GM21526 (cell line): Measurements from ENCODE around the gene DEPP1.
"Not testable (repeated sequence)": the region's sequence is repeated elsewhere in the genome, so short reads cannot be mapped to it uniquely, and the experiment has no call there.

Experiments used
- ATAC-seq: cut with Tn5 transposase; IDR thresholded peaks from one replicate; pipeline ENCODE4 v1.9.1; 2021; ENCODE audit warnings: moderate library complexity; ENCODE audit not compliant: unreplicated experiment, low FRiP score

DEPP1 gene, protein sequence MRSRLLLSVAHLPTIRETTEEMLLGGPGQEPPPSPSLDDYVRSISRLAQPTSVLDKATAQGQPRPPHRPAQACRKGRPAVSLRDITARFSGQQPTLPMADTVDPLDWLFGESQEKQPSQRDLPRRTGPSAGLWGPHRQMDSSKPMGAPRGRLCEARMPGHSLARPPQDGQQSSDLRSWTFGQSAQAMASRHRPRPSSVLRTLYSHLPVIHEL

DNA sequence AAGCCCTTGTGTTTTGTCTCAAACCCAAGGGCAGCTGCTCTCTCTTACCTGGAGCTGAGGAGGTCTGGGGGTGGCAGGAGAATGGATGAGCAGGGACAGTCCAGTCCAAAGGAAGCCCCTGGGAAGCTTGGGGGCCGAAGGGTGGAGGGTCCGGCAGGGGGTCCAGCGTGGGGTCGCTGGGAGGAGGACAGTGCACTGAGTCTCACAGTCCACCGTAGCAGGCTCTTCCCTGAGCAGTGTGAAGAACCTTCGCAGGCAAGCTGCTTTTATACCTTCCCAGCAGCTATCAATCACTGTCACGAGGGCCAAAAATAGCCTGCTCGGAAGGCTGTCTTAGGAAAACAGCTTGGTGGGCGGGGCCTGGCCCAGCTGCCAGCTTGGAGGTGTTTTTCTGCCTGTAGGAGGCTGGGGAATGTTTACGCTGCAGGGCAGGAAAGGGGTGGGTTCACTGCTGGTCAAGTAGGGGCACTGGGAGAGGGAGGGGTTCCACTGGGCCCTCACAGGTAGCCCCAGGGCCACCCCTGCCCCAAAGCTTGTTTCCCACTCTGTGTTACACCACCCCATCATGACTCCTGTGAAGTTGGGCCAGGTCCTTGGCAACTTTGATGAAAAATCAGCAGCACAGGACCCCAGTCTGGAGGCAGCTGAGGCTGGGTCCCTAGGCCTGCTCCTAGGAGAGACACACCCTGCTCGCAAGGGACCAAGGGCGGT, at the start of gene DEPP1:
DEPP1 (minus strand) TSS at position 240 of the 711 bp plus-strand sequence. CDS start 779 bp downstream, outside the sequence.
- ATAC-seq: no peak

- no peak for ATAC-seq
Measured at GRCh38 chr10:45023426-45023825, 44.8 kb upstream of the DEPP1 start.

- ATAC-seq: no peak
Measured at GRCh38 chr10:45015590-45015989, 37.0 kb upstream of the DEPP1 start.

GRCh38 chr10:45014557-45014956, 35.9 kb upstream of the DEPP1 start:
- ATAC-seq: not testable (repeated sequence)

DNA sequence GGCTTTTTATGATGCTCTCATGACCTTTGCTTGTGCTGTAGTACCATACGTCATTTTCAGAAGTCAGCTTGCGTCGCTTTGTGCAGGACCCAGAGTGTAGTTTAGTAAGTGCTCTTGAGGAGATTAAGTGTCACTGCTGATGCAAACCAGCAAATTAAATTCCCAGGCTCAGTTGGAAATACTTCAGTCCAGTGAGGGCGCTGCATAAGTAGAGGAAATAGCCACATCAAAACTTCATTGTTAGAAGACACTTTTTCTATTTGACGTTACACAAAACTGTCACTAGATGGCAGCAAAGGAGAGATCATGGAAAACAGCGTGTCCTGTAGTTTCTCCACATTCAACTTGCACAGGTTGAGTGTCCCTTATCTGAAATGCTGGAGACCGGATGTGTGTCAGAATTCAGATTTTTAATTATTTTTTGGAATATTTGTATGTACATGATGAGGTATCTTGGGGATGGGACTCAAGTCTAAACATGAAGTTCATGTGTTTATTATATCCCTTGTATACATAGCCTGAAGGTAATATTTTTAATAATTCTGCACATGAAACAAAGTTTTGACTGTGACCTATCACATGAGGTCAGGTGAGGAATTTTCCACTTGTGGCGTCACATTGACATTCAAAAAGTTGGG, 30.0 kb upstream of the DEPP1 start:
- no peak for ATAC-seq

GRCh38 chr10:45006276-45007030, 27.8 kb upstream of the DEPP1 start:
- ATAC-seq: no peak

DNA sequence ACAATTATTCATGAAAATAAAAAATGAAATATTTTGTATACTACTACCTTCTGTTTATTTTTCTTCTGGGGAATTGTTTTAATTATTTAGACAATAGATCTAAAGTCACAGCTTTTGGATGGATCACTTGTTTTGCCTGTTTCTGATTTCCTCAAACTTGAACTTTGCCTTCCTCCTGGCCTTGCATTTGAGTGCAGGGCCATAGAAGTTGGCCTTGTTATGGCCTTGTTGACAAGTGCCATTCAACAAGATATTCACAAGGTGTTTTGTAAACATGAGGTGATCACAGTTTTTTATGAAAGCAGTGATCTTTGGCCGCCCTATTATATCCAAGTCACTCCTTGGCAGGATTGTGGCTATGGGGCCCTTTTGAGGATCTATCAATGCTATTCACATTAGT, 26.7 kb upstream of the DEPP1 start:
- no peak for ATAC-seq

DNA sequence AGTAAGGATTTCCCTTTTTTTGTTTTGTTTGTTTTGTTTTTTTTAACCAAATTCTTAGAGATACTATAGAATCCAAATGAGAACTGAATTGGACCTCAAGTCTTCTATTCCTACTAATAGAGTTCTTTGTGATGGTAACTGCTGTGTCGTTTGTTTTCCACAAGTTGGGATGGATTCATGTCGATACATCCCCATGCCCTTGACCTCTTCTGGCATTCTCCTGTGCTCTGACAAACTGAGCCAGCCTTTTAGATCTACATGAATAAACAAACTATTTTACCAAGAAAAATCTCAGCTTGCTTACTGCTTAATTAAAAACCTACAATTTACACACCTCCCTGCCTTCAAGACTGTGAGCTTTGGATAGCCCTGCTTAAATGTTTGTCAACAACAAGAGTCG, 26.1 kb upstream of the DEPP1 start:
- ATAC-seq: no peak

DNA sequence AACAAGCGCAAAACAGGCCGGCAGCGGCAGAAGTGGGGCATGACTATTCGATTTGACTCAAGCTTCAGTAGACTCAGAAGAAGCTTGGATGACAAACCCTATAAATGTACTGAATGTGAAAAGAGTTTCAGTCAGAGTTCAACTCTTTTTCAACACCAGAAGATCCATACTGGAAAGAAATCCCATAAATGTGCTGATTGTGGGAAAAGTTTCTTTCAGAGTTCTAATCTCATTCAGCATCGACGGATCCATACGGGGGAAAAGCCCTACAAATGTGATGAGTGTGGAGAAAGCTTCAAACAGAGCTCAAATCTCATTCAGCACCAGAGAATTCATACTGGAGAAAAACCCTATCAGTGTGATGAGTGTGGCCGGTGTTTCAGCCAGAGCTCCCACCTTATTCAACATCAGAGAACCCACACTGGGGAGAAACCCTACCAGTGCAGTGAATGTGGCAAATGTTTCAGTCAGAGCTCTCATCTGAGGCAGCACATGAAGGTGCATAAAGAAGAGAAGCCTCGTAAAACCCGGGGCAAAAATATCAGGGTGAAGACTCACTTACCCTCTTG, 24.9 kb upstream of the DEPP1 start:
- ATAC-seq: no peak

DNA sequence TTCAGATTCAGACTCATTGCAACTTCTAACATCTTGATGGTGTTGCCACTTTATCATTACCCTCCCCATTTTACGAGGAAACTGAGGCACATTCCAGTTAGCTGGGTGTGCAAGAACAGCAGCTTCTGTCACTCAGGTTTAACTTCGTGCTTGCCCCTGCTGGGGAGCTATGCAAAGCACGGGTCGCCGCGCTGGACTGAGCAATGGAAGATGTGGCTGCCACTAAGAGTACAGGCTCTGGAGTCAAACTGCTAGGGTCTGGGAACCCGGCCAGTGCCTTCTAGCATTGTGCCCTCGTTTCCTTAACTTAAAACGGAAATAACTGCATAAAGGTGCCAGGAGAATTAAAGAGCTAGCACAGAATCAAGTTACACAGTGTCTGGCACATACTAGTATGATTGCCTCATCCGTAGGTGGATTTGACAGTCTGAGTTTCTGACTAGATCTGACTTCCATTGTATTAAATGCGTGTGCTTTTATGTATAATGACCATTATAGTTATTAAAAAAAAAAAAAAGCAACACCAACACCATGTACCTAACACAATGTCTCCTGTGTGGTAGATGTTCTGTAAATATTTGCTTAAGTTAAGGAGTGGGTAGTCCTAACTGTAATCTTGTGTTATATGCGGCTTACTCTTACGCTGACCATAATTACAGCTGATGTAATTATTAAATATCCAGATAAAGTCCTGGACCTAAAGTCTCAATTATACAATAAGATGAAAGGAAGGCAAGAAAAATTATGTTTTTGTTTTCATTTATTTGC, 23.0 kb upstream of the DEPP1 start:
- peak; percentile 76 for ATAC-seq

DNA sequence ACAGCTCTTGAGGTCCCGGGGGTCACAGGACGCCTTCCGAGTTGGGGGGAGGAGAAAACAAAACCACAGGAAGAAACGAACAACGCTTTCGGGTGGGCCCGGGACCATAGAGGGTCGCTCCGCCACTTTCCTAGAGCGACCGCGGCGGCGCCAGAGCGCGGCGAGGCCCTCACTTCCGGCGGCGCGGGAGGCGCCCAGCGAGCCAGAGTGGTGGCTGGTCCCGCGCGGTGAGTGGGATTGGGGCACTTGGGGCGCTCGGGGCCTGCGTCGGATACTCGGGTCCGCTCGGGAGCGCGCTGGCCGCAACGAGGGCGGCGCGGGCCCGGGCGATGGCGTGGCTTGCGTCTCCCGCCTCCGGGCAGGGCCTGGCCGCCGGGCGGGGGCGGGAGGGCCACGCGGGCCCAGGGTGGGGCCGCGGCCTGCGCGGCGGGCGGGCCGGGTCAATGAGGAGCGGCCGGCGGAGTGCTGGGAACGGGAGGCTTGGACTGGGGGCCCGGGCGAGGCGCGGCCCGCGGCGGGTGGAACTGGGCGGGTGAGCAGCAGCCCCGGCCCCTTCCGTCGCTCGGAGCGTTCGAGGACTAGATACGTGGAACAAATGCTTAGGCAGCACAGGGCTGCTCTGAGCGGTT, 22.3 kb upstream of the DEPP1 start, which contains the start of gene ZNF22:
ZNF22 (plus strand) TSS at position 172 of the 629 bp plus-strand sequence. CDS start 2,446 bp downstream, outside the sequence.
- ATAC-seq: peak; percentile 77

- no peak for ATAC-seq
Measured at GRCh38 chr10:45000138-45000751, 21.6 kb upstream of the DEPP1 start.

DNA sequence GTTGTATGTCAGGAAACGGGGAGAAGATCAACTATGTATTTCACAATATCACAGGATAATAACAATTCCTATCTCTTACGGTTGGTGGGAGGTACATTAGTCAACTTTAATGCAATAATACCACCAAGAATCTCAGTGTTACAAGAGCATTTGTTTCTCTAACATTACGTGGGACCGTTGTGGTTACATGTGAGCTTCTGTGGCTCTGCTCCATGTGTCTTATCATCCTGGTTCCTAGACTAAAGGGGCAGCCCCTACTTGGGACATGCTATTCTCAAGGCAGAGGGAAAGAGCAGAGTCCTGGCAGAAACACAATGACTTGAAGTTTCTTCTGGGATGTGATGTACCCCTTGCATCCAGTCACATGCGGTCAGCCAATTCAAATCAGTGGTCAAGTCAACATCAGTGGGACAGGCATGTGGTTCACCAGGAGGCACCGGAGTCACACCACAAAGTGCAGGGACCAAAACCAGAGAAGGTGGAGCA, 19.6 kb upstream of the DEPP1 start:
- ATAC-seq: no peak

DNA sequence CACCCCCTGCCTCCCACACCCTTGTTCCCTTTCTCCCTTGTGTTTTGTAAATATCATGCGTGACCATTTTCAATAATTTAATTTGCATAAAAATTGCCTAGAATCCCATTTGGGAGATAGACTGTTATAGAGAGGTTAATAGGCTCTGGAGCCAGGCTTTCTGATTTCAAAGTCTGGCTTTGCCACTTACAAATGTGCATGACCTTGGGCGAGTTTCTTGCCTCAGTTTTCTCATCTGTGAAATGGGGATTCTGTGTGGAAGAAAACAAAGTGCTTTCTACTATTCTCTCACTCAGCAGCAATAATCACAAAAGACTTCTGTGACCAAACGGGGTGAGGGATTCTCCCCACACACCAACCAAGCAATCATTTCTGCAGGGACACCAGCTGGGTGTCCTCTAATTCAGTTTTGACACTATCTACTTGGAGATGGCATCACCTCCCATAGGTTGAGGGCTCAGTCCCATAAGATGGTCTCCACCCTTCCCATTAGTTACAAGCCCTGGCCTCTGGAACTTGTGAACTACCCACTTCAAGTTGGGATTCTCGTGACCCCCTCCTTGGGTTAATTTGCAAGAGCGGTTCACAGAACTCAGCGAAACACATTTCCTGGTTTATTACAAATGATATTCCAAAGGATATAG, 18.6 kb upstream of the DEPP1 start:
- ATAC-seq: no peak

DNA sequence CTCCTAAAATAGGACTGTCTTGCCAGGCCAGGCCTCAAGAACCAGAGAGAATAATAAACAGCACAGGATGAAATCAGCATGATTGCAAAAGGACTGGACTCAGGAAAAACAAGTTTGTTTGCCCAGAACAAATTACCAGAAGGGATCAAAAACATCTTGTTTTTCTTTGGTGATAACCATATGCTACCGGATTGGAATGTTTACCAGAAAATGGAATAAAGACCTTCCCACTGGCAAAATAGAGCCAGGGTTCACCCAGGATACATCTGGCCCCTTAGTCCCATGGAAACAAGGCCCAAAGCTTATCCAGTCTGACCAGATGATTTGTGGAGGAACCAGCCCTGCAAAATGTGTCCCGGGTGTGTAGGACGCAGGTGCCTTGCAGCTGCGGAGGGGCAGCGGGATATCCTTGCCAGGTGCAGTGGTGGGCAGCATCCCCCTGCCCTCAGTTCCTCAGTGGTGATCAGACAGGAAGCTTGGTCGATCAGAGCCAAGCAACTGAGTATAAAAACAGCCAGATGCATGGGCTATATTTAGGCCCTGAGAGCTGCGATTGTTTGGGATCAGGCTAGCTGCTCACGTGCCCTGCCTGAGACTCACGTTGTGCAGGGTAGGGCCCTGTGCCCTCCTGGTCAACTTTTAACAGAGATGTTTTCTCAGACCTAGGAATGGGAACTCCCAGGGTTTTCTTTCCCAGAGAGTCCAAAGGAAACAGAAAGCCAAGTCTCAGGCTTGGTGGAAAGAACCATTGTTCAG, 17.5 kb upstream of the DEPP1 start:
- ATAC-seq: no peak

DNA sequence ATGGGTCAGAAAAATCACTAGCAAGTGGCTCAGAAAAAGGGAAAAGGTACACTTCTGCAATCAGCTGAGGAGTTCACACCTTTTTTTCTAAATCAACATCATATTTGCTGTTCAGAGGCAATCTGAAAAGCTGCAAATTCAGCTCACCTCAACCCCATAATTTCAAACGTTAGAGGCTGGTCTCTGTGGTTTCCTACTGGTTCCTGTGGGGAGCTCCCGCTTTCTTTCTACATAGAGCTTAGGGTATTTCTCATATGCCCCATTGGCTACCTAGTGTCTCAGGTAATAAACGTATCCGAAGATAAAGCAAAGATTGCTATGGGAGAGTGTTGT, 16.9 kb upstream of the DEPP1 start:
- ATAC-seq: no peak

- no peak for ATAC-seq
Measured at GRCh38 chr10:44994752-44995530, 16.3 kb upstream of the DEPP1 start.
